ENCODE results near the gene RPS27A. TPM values are rescaled to one million over a fixed set of nuclear protein-coding genes. Genes with fewer than 3 reads are reported as not detected.

Gene RPS27A
- total and polyA plus RNA-seq, 9 of the 15 experiments (the other 6 are each of a cell fraction or from before 2014, with no cell fraction given): 1,383 to 3,282 (median 2,242) TPM

- TF ChIP-seq ZZZ3 (IDR thresholded peaks at IDR 0.05) (no peak), BRCA1 (IDR thresholded peaks at IDR 0.05) (no peak), BRCA1 (CRISPR knock-in tag; IDR thresholded peaks at IDR 0.05) (no peak), WHSC1 (IDR thresholded peaks at IDR 0.05; ENCODE audit: low read length) (no peak), FOXP1 (CRISPR knock-in tag; IDR thresholded peaks at IDR 0.05) (peak; percentile 69; the same call in 1 of the 2 replicates), KLF16 (IDR thresholded peaks at IDR 0.05) (no peak), NFE2L1 (tag; IDR thresholded peaks at IDR 0.05; ENCODE audit: borderline replicate concordance, low read depth) (no peak), PATZ1 (CRISPR knock-in tag; IDR thresholded peaks at IDR 0.05; ENCODE audit: borderline replicate concordance) (no peak), POLR2G (IDR thresholded peaks at IDR 0.05; ENCODE audit: low read depth, low read length) (peak; percentile 99), POLR2AphosphoS5 (IDR thresholded peaks at IDR 0.05; ENCODE audit: control insufficient read depth, insufficient read depth, low read depth, low read length) (peak; percentile 40; the same call in 1 of the 2 replicates), ZNF197 (CRISPR knock-in tag; IDR thresholded peaks at IDR 0.05; ENCODE audit: low read depth) (no peak; the same call in 1 of the 2 replicates), MIER1 (IDR thresholded peaks at IDR 0.05; ENCODE audit: low read depth) (no peak), RBM14 (IDR thresholded peaks at IDR 0.05; ENCODE audit: borderline replicate concordance, insufficient read depth, low read depth, low read length) (no peak), POLR3A (IDR thresholded peaks at IDR 0.05; ENCODE audit: borderline replicate concordance, extremely low read depth, insufficient read depth, insufficient read length) (no peak), ZBTB26 (CRISPR knock-in tag; IDR thresholded peaks at IDR 0.05) (peak; percentile 69; the same call in 1 of the 2 replicates), MEF2D (tag; conservative IDR thresholded peaks at IDR 0.05; ENCODE audit: low read depth) (no peak; the same call in 1 of the 2 replicates), ZNF609 (CRISPR knock-in tag; IDR thresholded peaks at IDR 0.05; ENCODE audit: borderline replicate concordance) (no peak)
Observed at GRCh38 chr2:55282110-55282917, 49.8 kb downstream of the RPS27A start (continued).
